HCT116 (cell line): ENCODE measurements around the gene SYCE1. TPM values are rescaled to one million over a fixed set of nuclear protein-coding genes. Genes with fewer than 3 reads are reported as not detected.

Experiments used
- ATAC-seq: fragments of 200-7000 bp; cut with Tn5 transposase; 2 replicates; pipeline ENCODE4 v1.9.1; 2020; ENCODE audit warnings: mild to moderate bottlenecking, moderate library complexity
- BruUV-seq: library from RNA; stranded (reverse); fragments of 400-500 nt; replicated peaks from 2 replicates; lab custom pipeline; 2021; lab: Mats Ljungman, UMichigan
- CTCF ChIA-PET: fragments of 300-600 bp; sonication (Branson Sonifier 250); formaldehyde crosslinking; loops from one replicate; lab custom pipeline; 2021; ENCODE audit warnings: antibody characterized with exemption; lab: Charles Lee
- POLR2A ChIA-PET: fragments of 300-600, 350-600 bp; sonication (Branson Sonifier 250); formaldehyde crosslinking; loops from one replicate; lab custom pipeline; 2021; ENCODE audit warnings: antibody characterized with exemption; lab: Charles Lee
- RAD21 ChIA-PET, 2 experiments: fragments of 300-600 bp; sonication (Branson Sonifier 250); formaldehyde crosslinking; loops; one replicate each; lab custom pipeline; 2023; ENCODE audit warnings: low total read pairs in 2 of 2; ENCODE audit not compliant: uncharacterized antibody in 2 of 2, unreplicated experiment in 2 of 2, low non-redundant PET in 1 of 2; lab: Charles Lee
- DNase-seq: peaks from one replicate; pipeline ENCODE4 v3.0.0-alpha.2; 2010; ENCODE audit warnings: low read depth, low spot score
- H2AFZ ChIP-seq: fragments of 200-600 bp; shearing (Covaris generic), sonication (generic); 2 replicates; pipeline ENCODE4 v1.6.1; 2017; ENCODE audit warnings: low read depth, mixed run types, mixed read lengths, antibody characterized with exemption, low read length; ENCODE audit not compliant: poor library complexity, severe bottlenecking
- H3K27ac ChIP-seq: 2 replicates; pipeline ENCODE4 v1.5.1; 2012; ENCODE audit warnings: low read depth, low read length
- H3K27me3 ChIP-seq: fragments of 200-600 bp; sonication (generic); 2 replicates; pipeline ENCODE4 v1.6.1; 2016; ENCODE audit warnings: mixed run types, low read length, mixed read lengths; ENCODE audit not compliant: insufficient read depth
- H3K36me3 ChIP-seq, 2 experiments: fragments of 200-500 bp in 1 of 2; fragments of 200-600 bp in 1 of 2; sonication (Bioruptor generic) in 1 of 2; sonication (generic) in 1 of 2; 2 replicates each; pipeline versions ENCODE4 v1.5.1 to v1.6.1; 2014 to 2016; ENCODE audit warnings: low read length in 2 of 2, inconsistent platforms in 1 of 2, mixed read lengths in 1 of 2, mixed run types in 1 of 2; ENCODE audit not compliant: insufficient read depth in 2 of 2, control insufficient read depth in 1 of 2
- H3K4me1 ChIP-seq, 2 experiments: fragments of 200-600 bp in 1 of 2; sonication (generic) in 1 of 2; 2 replicates each; pipeline versions ENCODE4 v1.5.1 to v1.6.1; 2012 to 2017; ENCODE audit warnings: low read length in 2 of 2, inconsistent platforms in 1 of 2, mild to moderate bottlenecking in 1 of 2, mixed read lengths in 1 of 2, mixed run types in 1 of 2, moderate library complexity in 1 of 2; ENCODE audit not compliant: insufficient read depth in 2 of 2, control insufficient read depth in 1 of 2
- H3K4me2 ChIP-seq: fragments of 200-600 bp; sonication (generic); 2 replicates; pipeline ENCODE4 v1.6.1; 2017; ENCODE audit warnings: mixed run types, low read length, mixed read lengths
- H3K4me3 ChIP-seq, 2 experiments: fragments of 200-600 bp in 1 of 2; sonication (generic) in 1 of 2; replicated peaks in 1 of 2; 2 replicates each; pipeline ENCODE4 v1.5.1; 2011 to 2016; ENCODE audit warnings: low read length in 2 of 2, control low read depth in 1 of 2, low read depth in 1 of 2, mild to moderate bottlenecking in 1 of 2, mixed read lengths in 1 of 2, mixed run types in 1 of 2
- H3K79me2 ChIP-seq: fragments of 200-600 bp; sonication (generic); 2 replicates; pipeline ENCODE4 v1.6.1; 2017; ENCODE audit warnings: mild to moderate bottlenecking, mixed run types, low read length, moderate library complexity, mixed read lengths; ENCODE audit not compliant: insufficient read depth
- H3K9ac ChIP-seq: fragments of 200-600 bp; sonication (generic); 2 replicates; pipeline ENCODE4 v1.6.1; 2016; ENCODE audit warnings: low read length, mixed read lengths
- H3K9me2 ChIP-seq: fragments of 200-600 bp; sonication (generic), shearing (Covaris generic); 2 replicates; pipeline ENCODE4 v1.6.1; 2017; ENCODE audit warnings: mixed run types, mild to moderate bottlenecking, moderate library complexity; ENCODE audit not compliant: insufficient read depth
- H3K9me3 ChIP-seq, 2 experiments: fragments of 200-500 bp in 1 of 2; fragments of 200-600 bp in 1 of 2; sonication (Bioruptor generic) in 1 of 2; sonication (generic) in 1 of 2; 2 replicates each; pipeline ENCODE4 v1.6.1; 2014 to 2017; ENCODE audit warnings: low read length in 2 of 2, mixed read lengths in 2 of 2, inconsistent platforms in 1 of 2, low read depth in 1 of 2, mild to moderate bottlenecking in 1 of 2, mixed run types in 1 of 2, moderate library complexity in 1 of 2; ENCODE audit not compliant: control insufficient read depth in 1 of 2, insufficient read depth in 1 of 2
- H4K20me1 ChIP-seq: fragments of 200-600 bp; sonication (generic), shearing (Covaris generic); 2 replicates; pipeline ENCODE4 v1.6.1; 2017; ENCODE audit warnings: mixed run types, mild to moderate bottlenecking, moderate library complexity; ENCODE audit not compliant: insufficient read depth
- ATF3 ChIP-seq: IDR thresholded peaks from 2 replicates; pipeline ENCODE4 v1.6.1; 2012
- CEBPB ChIP-seq: IDR thresholded peaks from 2 replicates; pipeline ENCODE4 v1.6.1; 2012; ENCODE audit warnings: low read depth
- CTCF ChIP-seq, 3 experiments: fragments of 200-600 bp in 1 of 3; sonication (generic) in 1 of 3; IDR thresholded peaks in 2 of 3; conservative IDR thresholded peaks in 1 of 3; 2 replicates each; pipeline ENCODE4 v1.5.1; 2012 to 2017; ENCODE audit warnings: low read depth in 2 of 3, low read length in 2 of 3, antibody characterized with exemption in 1 of 3, borderline replicate concordance in 1 of 3, control low read depth in 1 of 3, mild to moderate bottlenecking in 1 of 3, mixed read lengths in 1 of 3, mixed run types in 1 of 3, moderate library complexity in 1 of 3; ENCODE audit not compliant: insufficient read depth in 1 of 3
- EZH2 ChIP-seq: fragments of 200-600 bp; sonication (generic); IDR thresholded peaks from 2 replicates; pipeline ENCODE4 v1.6.1; 2017; ENCODE audit warnings: antibody characterized with exemption, mixed run types
- FOSL1 ChIP-seq: IDR thresholded peaks from 2 replicates; pipeline ENCODE4 v1.6.1; 2012; ENCODE audit warnings: low read depth
- JUND ChIP-seq: IDR thresholded peaks from 2 replicates; pipeline ENCODE4 v1.6.1; 2012
- MAX ChIP-seq: IDR thresholded peaks from 2 replicates; pipeline ENCODE4 v1.6.1; 2012
- POLR2AphosphoS5 ChIP-seq: IDR thresholded peaks from 2 replicates; pipeline ENCODE4 v1.6.1; 2011; ENCODE audit warnings: mild to moderate bottlenecking, low read depth, low read length, moderate library complexity
- SP1 ChIP-seq: IDR thresholded peaks from 2 replicates; pipeline ENCODE4 v1.6.1; 2012; ENCODE audit warnings: low read depth
- SRF ChIP-seq: IDR thresholded peaks from 2 replicates; pipeline ENCODE4 v1.6.1; 2012; ENCODE audit warnings: low read depth
- ZBTB33 ChIP-seq: IDR thresholded peaks from 2 replicates; pipeline ENCODE4 v1.6.1; 2011; ENCODE audit warnings: mild to moderate bottlenecking, low read length, moderate library complexity; ENCODE audit not compliant: insufficient replicate concordance; ENCODE audit errors: extremely low read depth
- ZNF274 ChIP-seq: fragments of 200-500 bp; sonication (Bioruptor generic); IDR thresholded peaks from 2 replicates; pipeline ENCODE4 v1.6.1; 2014; ENCODE audit warnings: mild to moderate bottlenecking, low read depth, low read length, inconsistent platforms
- intact Hi-C: fragments of 100-400 bp; cut with micrococcal nuclease; formaldehyde crosslinking; loops from 2 replicates; pipeline ENCODE4 v1.10.0; 2022
- total RNA-seq: library from RNA; stranded (reverse); gene quantifications from one replicate; pipeline ENCODE4 v1.2.1, GENCODE V29; 2021; ENCODE audit not compliant: unreplicated experiment

Gene SYCE1
- total RNA-seq, 1 experiment from 2014 or later: not detected

- no peaks in the 10 kb centered on the region for H3K9me3 ChIP-seq
- intact Hi-C loops: no loop called here
- H3K27ac ChIP-seq: no peak overlapping the region
- no TSS peak for BruUV-seq
- no peaks in the 10 kb centered on the region for H3K9me2 ChIP-seq
- no peaks in the 10 kb centered on the region for H3K36me3 ChIP-seq
- no peak for ATAC-seq
- H4K20me1 ChIP-seq: no peaks in the 10 kb centered on the region
- CTCF ChIA-PET: no interaction called here
- RAD21 ChIA-PET: no interaction called here
- POLR2A ChIA-PET: no interaction called here
- no peaks in the 10 kb centered on the region for H3K27me3 ChIP-seq
- no peak overlapping the region for H3K4me3 ChIP-seq
- H3K9ac ChIP-seq: no peak overlapping the region
- H3K4me2 ChIP-seq: no peak overlapping the region
- no peaks in the 10 kb centered on the region for H3K79me2 ChIP-seq
- TF ChIP-seq CEBPB (no peak), CTCF (IDR thresholded peaks at IDR 0.05 in 2 of 3, conservative IDR thresholded peaks at IDR 0.05 in 1 of 3; ENCODE audit: borderline replicate concordance in 1 of 3, insufficient read depth in 1 of 3, low read depth in 2 of 3, low read length in 2 of 3) (no peak)
- DNase-seq: no peak
- H2AFZ ChIP-seq: no peak overlapping the region
- H3K4me1 ChIP-seq: peaks cover 0 to 3% of the 10 kb centered on the region in 2 experiments; a peak in 1 of 4 replicates
Measured at GRCh38 chr10:133536198-133536597, 29.2 kb downstream of the SYCE1 start.

GRCh38 chr10:133534417-133534816, 31.0 kb downstream of the SYCE1 start:
- POLR2A ChIA-PET: no interaction called here
- TF ChIP-seq MAX (no peak), ATF3 (no peak), POLR2AphosphoS5 (no peak), ZBTB33 (no peak), JUND (no peak), ZNF274 (no peak), SRF (no peak), FOSL1 (no peak), CTCF (IDR thresholded peaks at IDR 0.05 in 2 of 3, conservative IDR thresholded peaks at IDR 0.05 in 1 of 3; ENCODE audit: borderline replicate concordance in 1 of 3, insufficient read depth in 1 of 3, low read depth in 2 of 3, low read length in 2 of 3) (no peak), CEBPB (no peak), EZH2 (no peak), SP1 (no peak)

More at GRCh38 chr10:133534417-133534816, 31.0 kb downstream of the SYCE1 start:
- Histone ChIP-seq H3K27ac (no peak overlapping the region), H3K79me2 (no peaks in the 10 kb centered on the region), H2AFZ (no peak overlapping the region), H3K9me3 (no peaks in the 10 kb centered on the region), H3K27me3 (no peaks in the 10 kb centered on the region), H4K20me1 (no peaks in the 10 kb centered on the region), H3K4me1 (peaks cover 0 to 3% of the 10 kb centered on the region in 2 experiments; a peak in 1 of 4 replicates), H3K9ac (no peak overlapping the region), H3K9me2 (no peaks in the 10 kb centered on the region), H3K36me3 (no peaks in the 10 kb centered on the region), H3K4me3 (no peak overlapping the region), H3K4me2 (no peak overlapping the region)
- intact Hi-C loops: no loop called here
- RAD21 ChIA-PET: no interaction called here
- no peak for DNase-seq
- CTCF ChIA-PET: no interaction called here
- no peak for ATAC-seq
- no TSS peak for BruUV-seq
